Measurements from ENCODE around the gene CFAP74. TPM values are rescaled to one million over a fixed set of nuclear protein-coding genes. Genes with fewer than 3 reads are reported as not detected.

Gene CFAP74
- polyA plus RNA-seq, 2 of the 4 experiments (the other 2 are of a cell fraction), result 0.03 to 0.04 TPM

- no peak for TF ChIP-seq ZNF302 (CRISPR knock-in tag; IDR thresholded peaks at IDR 0.05)
- no peak for TF ChIP-seq MYC (IDR thresholded peaks at IDR 0.05; ENCODE audit: borderline replicate concordance, low read length)
- no peak for TF ChIP-seq EHMT2 (IDR thresholded peaks at IDR 0.05; ENCODE audit: low read depth)
- no peak for TF ChIP-seq NFE2L2 (conservative IDR thresholded peaks at IDR 0.05; ENCODE audit: low read length)
These were observed 1.3 kb upstream of the CFAP74 start (continued) for GRCh38 chr1:2004856-2005255.

GRCh38 chr1:2001773-2002411 is 1.7 kb downstream of the CFAP74 start:
- no peaks in the 10 kb centered on the region for H3K9me3 ChIP-seq
- WGBS (ENCODE audit: missing lambda C conversion rate), result 68% methylated on average over 13 of the region's 13 CpGs
- ATAC-seq, result no peak
- H3K27ac ChIP-seq, result no peak overlapping the region
- H3K4me2 ChIP-seq, result no peak overlapping the region
- H3K4me1 ChIP-seq, result no peaks in the 10 kb centered on the region
- FAIRE-seq, result no peak
- TF ChIP-seq CEBPB (IDR thresholded peaks at IDR 0.05), result no peak
- peak; percentile 91 for TF ChIP-seq MAFK (IDR thresholded peaks at IDR 0.05; ENCODE audit: partially characterized antibody)
- TF ChIP-seq KDM5A (IDR thresholded peaks at IDR 0.05), result no peak
- ChIA-PET CTCF (interaction anchor here (1.9 kb wide), 1 partner anchor 42 kb away, joined by 4 read pairs; no protein-coding TSS in a partner anchor), POLR2A (interaction anchor here (0.6 kb wide), 1 partner anchor 113 kb away, joined by 5 read pairs; no protein-coding TSS in a partner anchor)
- DNase-seq (ENCODE audit: low read depth in 1 of 2, low spot score in 1 of 2), result no peak
- no peak overlapping the region for H3K4me3 ChIP-seq

GRCh38 chr1:2000850-2001249 is 2.7 kb downstream of the CFAP74 start:
- WGBS (ENCODE audit: missing lambda C conversion rate), result 68% methylated on average over 5 of the region's 9 CpGs
- H3K4me2 ChIP-seq, result no peak overlapping the region
- no peak overlapping the region for H3K27ac ChIP-seq
- no peak for ATAC-seq
- FAIRE-seq, result no peak
- CTCF ChIA-PET, result interaction anchor here (0.6 to 1.9 kb wide), 3 partner anchors 8 to 43 kb away, joined by 3 to 4 read pairs (median 3); no protein-coding TSS in a partner anchor
- H3K9me3 ChIP-seq, result no peaks in the 10 kb centered on the region
- POLR2A ChIA-PET, result interaction anchor here (0.6 kb wide), 1 partner anchor 112 kb away, joined by 5 read pairs; no protein-coding TSS in a partner anchor
- no peak for TF ChIP-seq ZFP36 (IDR thresholded peaks at IDR 0.05; ENCODE audit: borderline replicate concordance, partially characterized antibody)
- H3K4me1 ChIP-seq, result no peaks in the 10 kb centered on the region
- no peak for DNase-seq (ENCODE audit: low read depth in 1 of 2, low spot score in 1 of 2)
- no peak overlapping the region for H3K4me3 ChIP-seq

- WGBS (ENCODE audit: missing lambda C conversion rate), result 39% methylated on average over 7 of the region's 7 CpGs
- no peak for ATAC-seq
- no peak overlapping the region for H3K27ac ChIP-seq
- FAIRE-seq, result no peak
- TF ChIP-seq EHF (CRISPR knock-in tag; IDR thresholded peaks at IDR 0.05) (no peak), EP300 (IDR thresholded peaks at IDR 0.05) (no peak), REST (IDR thresholded peaks at IDR 0.05) (no peak), KDM1A (IDR thresholded peaks at IDR 0.05; ENCODE audit: low read depth) (no peak), ZNF302 (CRISPR knock-in tag; IDR thresholded peaks at IDR 0.05) (no peak), ZC3H11A (IDR thresholded peaks at IDR 0.05) (no peak)
- no peaks in the 10 kb centered on the region for H3K4me1 ChIP-seq
- H3K4me2 ChIP-seq, result no peak overlapping the region
- CTCF ChIA-PET, result interaction anchor here (0.6 to 1.9 kb wide), 3 partner anchors 9 to 44 kb away, joined by 3 to 4 read pairs (median 3); no protein-coding TSS in a partner anchor
- POLR2A ChIA-PET, result no interaction called here
- H3K4me3 ChIP-seq, result no peak overlapping the region
- H3K9me3 ChIP-seq, result no peaks in the 10 kb centered on the region
- DNase-seq (ENCODE audit: low read depth in 1 of 2, low spot score in 1 of 2), result no peak
These were observed 3.2 kb downstream of the CFAP74 start for GRCh38 chr1:2000432-2000831.

- ATAC-seq (no peak), FAIRE-seq (no peak), DNase-seq (ENCODE audit: low read depth in 1 of 2, low spot score in 1 of 2) (no peak)
- Histone ChIP-seq H3K4me1 (no peaks in the 10 kb centered on the region), H3K27ac (no peak overlapping the region), H3K4me3 (no peak overlapping the region), H3K4me2 (no peak overlapping the region), H3K9me3 (no peaks in the 10 kb centered on the region)
- TF ChIP-seq NFE2L2 (conservative IDR thresholded peaks at IDR 0.05; ENCODE audit: low read length) (no peak), CBX8 (IDR thresholded peaks at IDR 0.05) (no peak), FOSL2 (IDR thresholded peaks at IDR 0.05) (no peak), FOSL2 (CRISPR knock-in tag; IDR thresholded peaks at IDR 0.05) (no peak)
- 25% methylated on average over 6 of the region's 6 CpGs for WGBS (ENCODE audit: missing lambda C conversion rate)
- CTCF ChIA-PET, result no interaction called here
- POLR2A ChIA-PET, result no interaction called here
These were observed 6.0 kb downstream of the CFAP74 start for GRCh38 chr1:1997576-1997975.
